Measurements from ENCODE around the gene TSPOAP1. TPM values are rescaled to one million over a fixed set of nuclear protein-coding genes. Genes with fewer than 3 reads are reported as not detected.
A peak's percentile ranks its signal among the peaks of the same experiment; 100 is the strongest.

Gene TSPOAP1
- total RNA-seq, 2 experiments from 2014 or later, result 21.1 to 24.1 TPM

DNA sequence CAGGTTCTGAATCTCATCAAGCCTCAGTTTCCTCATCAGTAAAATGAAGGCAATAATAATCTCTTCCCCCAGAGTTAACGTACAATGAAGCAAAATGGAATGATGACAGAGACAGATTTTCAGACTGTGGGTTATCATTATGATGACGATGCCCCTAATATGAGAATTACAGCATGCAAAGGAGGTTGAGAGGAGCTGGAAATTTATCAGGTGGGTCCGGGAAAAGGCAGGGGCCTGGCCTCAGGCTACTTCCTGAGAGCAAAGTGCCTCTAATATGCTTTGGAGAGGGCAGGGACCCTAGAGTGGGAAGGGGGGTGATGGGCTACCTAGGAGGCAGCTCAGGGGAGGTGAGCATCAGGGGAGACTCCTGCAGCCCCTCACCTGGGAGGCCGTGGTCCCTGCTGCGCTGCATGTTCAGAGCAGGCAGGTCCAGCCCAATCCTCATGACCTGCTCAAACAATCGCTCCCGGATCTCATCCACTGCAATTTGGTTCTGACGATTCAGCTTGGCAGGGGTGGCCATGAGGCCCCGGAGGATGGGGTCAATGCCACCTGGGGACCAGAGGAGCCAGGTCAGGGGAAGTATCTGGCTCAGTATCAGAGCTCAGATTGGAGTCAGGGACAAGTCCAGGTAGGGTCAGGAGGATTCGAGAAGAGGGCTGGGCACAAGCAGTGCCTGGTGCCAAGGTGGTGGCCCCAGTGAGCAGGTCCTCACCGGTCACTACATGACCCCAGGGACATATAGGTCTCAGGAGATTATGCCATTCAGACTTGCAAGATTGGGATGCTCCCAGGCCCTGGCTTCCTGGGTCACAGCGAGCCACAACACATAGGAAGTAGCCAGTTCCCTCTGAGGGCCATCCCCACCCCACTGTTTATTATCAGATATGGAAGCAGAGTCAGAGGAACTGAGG lies 56.0 kb downstream of the TSPOAP1 start:
- Mint-ChIP-seq H3K4me3 (no peak overlapping the region), H3K4me1 (ENCODE audit: low read depth) (no peaks in the 10 kb centered on the region), H3K9me3 (no peaks in the 10 kb centered on the region), H3K27me3 (no peaks in the 10 kb centered on the region), H3K36me3 (ENCODE audit: low read depth) (no peaks in the 10 kb centered on the region), H3K27ac (no peak overlapping the region)
- DNase-seq (no peak), ATAC-seq (no peak)
- TF ChIP-seq, protein P1, sequence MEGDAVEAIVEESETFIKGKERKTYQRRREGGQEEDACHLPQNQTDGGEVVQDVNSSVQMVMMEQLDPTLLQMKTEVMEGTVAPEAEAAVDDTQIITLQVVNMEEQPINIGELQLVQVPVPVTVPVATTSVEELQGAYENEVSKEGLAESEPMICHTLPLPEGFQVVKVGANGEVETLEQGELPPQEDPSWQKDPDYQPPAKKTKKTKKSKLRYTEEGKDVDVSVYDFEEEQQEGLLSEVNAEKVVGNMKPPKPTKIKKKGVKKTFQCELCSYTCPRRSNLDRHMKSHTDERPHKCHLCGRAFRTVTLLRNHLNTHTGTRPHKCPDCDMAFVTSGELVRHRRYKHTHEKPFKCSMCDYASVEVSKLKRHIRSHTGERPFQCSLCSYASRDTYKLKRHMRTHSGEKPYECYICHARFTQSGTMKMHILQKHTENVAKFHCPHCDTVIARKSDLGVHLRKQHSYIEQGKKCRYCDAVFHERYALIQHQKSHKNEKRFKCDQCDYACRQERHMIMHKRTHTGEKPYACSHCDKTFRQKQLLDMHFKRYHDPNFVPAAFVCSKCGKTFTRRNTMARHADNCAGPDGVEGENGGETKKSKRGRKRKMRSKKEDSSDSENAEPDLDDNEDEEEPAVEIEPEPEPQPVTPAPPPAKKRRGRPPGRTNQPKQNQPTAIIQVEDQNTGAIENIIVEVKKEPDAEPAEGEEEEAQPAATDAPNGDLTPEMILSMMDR (IDR thresholded peaks at IDR 0.05), result no peak
- ChIA-PET CTCF (interaction anchor here (1.5 kb wide), 1 partner anchor 23 kb away, joined by 6 read pairs; no protein-coding TSS in a partner anchor), POLR2A (interaction anchor here (0.9 kb wide), 1 partner anchor 16 kb away, joined by 3 read pairs; no protein-coding TSS in a partner anchor)
- intact Hi-C loops (cut with micrococcal nuclease), result no loop called here

DNA sequence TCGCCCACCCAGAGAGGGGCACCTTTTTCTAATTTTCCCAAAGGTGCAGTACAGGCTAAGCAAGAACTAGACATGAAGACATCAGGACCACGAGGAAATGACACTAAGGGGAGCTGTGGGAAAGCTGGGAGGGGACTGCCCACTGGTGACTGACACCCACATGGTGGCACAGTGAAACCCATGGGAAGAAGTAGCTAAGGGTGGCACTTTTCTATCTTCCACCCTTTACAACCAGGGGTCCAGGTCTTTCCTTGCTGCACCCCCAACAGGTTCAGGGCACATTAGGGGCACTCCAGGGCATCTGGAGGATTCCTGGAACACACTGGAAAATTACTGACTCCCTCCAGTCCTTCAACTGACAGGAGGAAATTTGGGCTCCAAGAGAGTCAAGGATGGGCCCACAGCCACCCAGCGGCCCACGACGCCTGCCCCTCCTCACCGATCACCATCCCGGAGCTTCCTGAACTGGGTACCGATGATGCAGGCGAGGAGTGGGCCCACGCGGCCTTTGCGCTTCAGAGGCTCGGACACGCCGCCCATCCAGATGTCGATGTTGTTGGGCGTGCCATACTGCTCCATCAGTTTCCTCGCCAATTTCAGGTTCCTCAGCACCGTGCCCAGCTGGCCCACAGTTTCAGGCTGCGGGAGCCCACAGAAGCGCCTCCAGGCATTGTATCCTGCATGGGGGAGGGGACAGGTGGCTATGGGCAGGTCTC lies 57.2 kb downstream of the TSPOAP1 start:
- no peak for DNase-seq
- TF ChIP-seq, protein P1 (IDR thresholded peaks at IDR 0.05), result no peak
- no peaks in the 10 kb centered on the region for H3K9me3 Mint-ChIP-seq
- no peaks in the 10 kb centered on the region for H3K4me1 Mint-ChIP-seq (ENCODE audit: low read depth)
- ATAC-seq, result no peak
- H3K27ac Mint-ChIP-seq, result no peak overlapping the region
- no peak overlapping the region for H3K4me3 Mint-ChIP-seq
- intact Hi-C loops (cut with micrococcal nuclease), result no loop called here
- H3K36me3 Mint-ChIP-seq (ENCODE audit: low read depth), result no peaks in the 10 kb centered on the region
- POLR2A ChIA-PET, result interaction anchor here (0.5 to 0.8 kb wide), 2 partner anchors 16 to 89 kb away, joined by 3 read pairs; no protein-coding TSS in a partner anchor
- CTCF ChIA-PET, result interaction anchor here (1.5 kb wide), 1 partner anchor 22 kb away, joined by 6 read pairs; no protein-coding TSS in a partner anchor
- peaks cover 4% of the 10 kb centered on the region for H3K27me3 Mint-ChIP-seq

DNA sequence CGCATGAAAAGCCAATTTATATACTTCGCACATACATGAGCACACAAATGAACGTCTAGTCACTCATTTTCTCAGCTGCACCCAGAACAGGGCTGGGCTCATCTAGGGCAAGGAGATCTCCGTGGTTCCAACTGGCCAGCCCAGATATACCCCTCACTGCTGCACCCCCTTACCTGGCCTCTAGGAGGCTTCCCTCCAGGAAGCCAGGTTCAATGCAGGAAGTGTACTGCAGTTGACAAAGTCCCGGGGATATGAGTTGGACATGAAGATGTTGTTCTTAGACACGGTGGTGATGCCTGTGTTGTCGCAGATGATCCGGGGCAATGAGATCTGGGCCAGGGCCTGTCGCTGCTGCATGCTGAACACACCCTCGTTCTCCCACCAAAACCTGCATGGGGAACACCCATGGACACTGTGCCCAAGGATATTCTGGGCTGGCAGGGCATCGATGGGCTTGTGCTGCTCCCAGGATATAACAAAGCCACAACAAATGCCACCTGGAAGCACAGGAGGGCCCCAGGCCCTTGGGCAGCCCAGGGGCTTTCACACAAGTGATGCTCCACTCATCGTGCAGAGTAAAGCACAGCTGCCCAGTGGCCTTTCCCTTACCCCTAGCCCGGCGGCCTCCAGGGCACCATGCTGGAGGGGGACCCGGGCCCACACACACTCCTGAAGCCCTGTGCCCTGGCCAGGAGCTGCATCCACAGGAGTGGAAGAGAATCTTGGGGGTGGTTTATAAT lies 57.9 kb downstream of the TSPOAP1 start:
- intact Hi-C loops (cut with micrococcal nuclease), result no loop called here
- Mint-ChIP-seq H3K9me3 (no peaks in the 10 kb centered on the region), H3K27ac (no peak overlapping the region), H3K4me1 (ENCODE audit: low read depth) (no peaks in the 10 kb centered on the region), H3K27me3 (peaks cover 7% of the 10 kb centered on the region), H3K4me3 (no peak overlapping the region), H3K36me3 (ENCODE audit: low read depth) (no peaks in the 10 kb centered on the region)
- ATAC-seq (peak; percentile 34), DNase-seq (no peak)
- ChIA-PET POLR2A (interaction anchor here (0.8 kb wide), 1 partner anchor 15 kb away, joined by 3 read pairs; no protein-coding TSS in a partner anchor), CTCF (interaction anchor here (1.5 kb wide), 1 partner anchor 21 kb away, joined by 6 read pairs; no protein-coding TSS in a partner anchor)
- TF ChIP-seq, protein P1 (IDR thresholded peaks at IDR 0.05), result peak; percentile 36

DNA sequence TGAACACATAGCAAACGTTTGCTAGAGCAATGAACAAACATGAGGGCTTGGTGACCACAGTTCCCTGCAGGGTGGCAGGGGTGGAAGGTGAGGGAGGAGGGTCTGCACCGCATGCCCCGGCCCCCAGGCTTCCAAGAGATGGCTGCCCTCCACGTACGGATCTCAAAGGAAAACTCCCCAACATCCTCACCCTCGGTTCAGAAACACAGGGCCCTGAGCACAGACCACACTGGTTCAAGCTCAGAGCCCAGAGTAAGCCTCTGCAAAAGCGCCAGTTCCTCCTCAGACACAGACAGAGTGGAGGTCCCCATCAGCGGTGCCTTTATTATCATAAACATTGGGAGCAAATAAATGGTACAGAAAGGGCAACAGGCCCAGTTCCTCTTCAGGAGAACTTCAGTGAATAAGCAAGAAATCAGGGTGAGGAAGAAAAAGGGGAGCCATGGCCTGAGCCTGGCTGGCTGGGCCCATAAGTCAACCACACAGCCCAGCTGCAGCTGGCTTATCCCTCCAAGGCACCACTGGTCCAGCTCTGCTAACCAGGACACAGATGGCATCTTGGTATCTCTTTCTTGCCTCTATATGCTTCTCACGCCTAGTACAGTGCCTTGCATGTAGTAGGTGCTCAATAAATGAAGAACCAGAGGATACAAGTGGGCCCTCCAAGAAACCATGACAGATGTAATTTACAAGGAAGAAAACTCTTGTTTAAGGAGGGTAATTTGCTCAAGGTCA lies 58.9 kb downstream of the TSPOAP1 start:
- CTCF ChIA-PET, result no interaction called here
- POLR2A ChIA-PET, result no interaction called here
- Mint-ChIP-seq H3K4me1 (ENCODE audit: low read depth) (no peaks in the 10 kb centered on the region), H3K36me3 (ENCODE audit: low read depth) (no peaks in the 10 kb centered on the region), H3K9me3 (no peaks in the 10 kb centered on the region), H3K27ac (no peak overlapping the region), H3K27me3 (peaks cover 9% of the 10 kb centered on the region), H3K4me3 (no peak overlapping the region)
- ATAC-seq, result no peak
- no peak for DNase-seq
- intact Hi-C loops (cut with micrococcal nuclease), result no loop called here
- TF ChIP-seq, protein P1 (IDR thresholded peaks at IDR 0.05), result no peak
